ENCODE data around the gene CORO2B.
"Not testable (repeated sequence)": the region's sequence is repeated elsewhere in the genome, so short reads cannot be mapped to it uniquely, and the experiment has no call there.

The CORO2B gene

GRCh38 chr15:68739390-68740080 lies 160.7 kb downstream of the CORO2B start:
- DNase-seq: peak; percentile 18 to 37

DNA sequence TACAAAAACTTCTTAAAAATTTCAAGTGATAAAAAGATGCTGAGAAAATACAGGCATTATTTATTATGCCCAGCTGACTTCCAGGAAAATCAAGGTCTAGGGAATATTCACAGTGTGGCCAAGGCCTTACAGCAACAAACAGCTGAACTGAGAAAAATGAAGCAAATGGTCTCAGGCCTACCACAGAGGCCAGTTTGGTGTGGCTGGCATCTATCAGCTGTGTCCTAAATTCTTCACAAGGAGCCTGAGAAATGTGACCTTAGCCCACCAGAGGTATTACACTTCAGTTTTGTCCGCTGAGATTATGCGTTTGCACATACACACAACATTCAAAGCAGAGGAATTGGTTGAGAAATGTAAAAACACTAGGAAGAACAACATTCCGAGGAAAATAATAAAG lies 164.5 kb downstream of the CORO2B start:
- no peak for DNase-seq

- DNase-seq: no peak
Observed at GRCh38 chr15:68749365-68749764, 170.6 kb downstream of the CORO2B start.

GRCh38 chr15:68749793-68750192 lies 171.0 kb downstream of the CORO2B start:
- DNase-seq: no peak

DNA sequence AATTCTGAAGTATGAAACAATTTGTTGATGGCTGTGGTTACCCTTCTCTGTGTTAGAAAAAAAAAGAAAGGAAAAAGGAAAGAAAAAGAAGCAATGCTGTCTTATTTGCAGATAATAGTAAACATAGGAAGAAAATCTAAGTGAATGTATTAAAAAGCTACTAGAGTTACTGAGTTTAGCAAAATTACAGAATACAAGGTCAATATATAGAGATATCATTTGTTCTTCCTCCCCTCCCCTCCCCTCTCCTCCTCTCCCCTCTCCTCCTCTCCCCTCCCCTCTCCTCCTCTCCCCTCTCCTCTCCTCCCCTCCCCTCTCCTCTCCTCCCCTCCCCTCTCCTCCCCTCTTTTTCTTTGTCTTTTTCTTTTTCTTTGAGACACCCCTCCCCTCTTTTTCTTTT lies 172.8 kb downstream of the CORO2B start:
- no peak for DNase-seq

DNA sequence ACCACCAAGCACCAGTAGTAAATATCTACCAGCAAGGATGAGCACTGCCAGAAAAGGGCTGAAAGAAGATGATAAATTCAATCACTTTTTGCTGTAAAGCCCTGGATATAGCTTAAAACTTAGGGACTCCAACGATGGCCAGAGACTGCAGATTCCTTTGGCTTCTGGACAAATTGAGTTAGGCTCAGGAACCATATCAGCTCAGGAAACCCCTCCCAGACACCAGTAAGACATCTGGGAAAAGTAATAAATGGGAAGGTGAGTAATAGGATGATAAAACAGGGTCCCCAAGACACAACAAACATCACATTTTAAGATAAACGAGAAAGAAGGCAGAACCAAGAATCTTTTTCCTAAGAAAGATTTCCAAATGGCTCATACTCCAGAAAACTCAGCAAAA lies 176.9 kb downstream of the CORO2B start:
- no peak for DNase-seq

GRCh38 chr15:68759982-68760579 lies 181.3 kb downstream of the CORO2B start:
- DNase-seq: not testable (repeated sequence)

- no peak for DNase-seq
Observed at GRCh38 chr15:68763063-68763462, 184.3 kb downstream of the CORO2B start.

GRCh38 chr15:68764090-68764489 lies 185.3 kb downstream of the CORO2B start:
- DNase-seq: no peak

- DNase-seq: no peak
Observed at GRCh38 chr15:68765602-68766368, 187.0 kb downstream of the CORO2B start.

DNA sequence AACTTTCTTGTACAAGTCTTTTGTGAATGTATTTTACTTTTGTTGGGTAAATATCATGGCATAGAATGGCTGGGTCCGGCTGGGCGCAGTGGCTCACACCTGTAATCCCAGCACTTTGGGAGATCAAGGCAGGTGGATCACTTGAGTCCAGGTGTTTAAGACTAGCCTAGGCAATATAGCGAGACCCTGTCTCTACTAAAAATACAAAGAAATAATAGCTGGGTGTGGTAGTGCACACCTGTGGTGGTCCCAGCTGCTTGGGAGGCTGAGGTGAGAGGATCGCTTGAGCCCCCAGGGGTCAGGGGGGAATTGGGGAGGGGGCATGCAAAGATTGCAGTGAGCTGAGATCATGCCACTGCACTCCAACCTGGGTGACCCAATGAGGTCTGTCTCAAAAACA lies 189.0 kb downstream of the CORO2B start:
- no peak for DNase-seq

GRCh38 chr15:68768321-68768720 lies 189.5 kb downstream of the CORO2B start:
- no peak for DNase-seq

- DNase-seq: no peak
Observed at GRCh38 chr15:68769702-68770101, 190.9 kb downstream of the CORO2B start.

- no peak for DNase-seq
Observed at GRCh38 chr15:68770216-68770615, 191.4 kb downstream of the CORO2B start.

GRCh38 chr15:68773036-68773435 lies 194.2 kb downstream of the CORO2B start:
- DNase-seq: no peak

DNA sequence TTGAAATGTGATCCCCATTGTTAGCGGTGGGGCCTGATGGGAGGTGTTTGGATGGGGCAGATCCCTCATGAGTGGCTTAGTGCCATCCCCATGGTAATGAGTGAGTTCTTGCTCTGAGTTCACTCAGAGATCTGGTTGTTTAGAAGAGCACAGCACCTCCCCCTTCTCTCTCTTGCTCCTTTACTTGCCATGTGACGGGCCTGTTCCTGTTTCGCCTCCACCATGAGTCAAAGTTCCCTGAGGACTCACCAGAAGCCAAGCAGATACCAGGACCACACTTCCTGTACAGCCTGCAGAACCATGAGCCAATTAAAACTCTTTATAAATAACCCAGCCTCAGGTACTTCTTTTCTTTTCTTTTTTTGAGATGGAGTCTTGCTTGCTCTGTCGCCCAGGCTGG lies 195.3 kb downstream of the CORO2B start:
- DNase-seq: no peak

- no peak for DNase-seq
Observed at GRCh38 chr15:68774521-68775235, 195.9 kb downstream of the CORO2B start.

GRCh38 chr15:68775236-68775577 lies 196.4 kb downstream of the CORO2B start:
- DNase-seq: no peak

DNA sequence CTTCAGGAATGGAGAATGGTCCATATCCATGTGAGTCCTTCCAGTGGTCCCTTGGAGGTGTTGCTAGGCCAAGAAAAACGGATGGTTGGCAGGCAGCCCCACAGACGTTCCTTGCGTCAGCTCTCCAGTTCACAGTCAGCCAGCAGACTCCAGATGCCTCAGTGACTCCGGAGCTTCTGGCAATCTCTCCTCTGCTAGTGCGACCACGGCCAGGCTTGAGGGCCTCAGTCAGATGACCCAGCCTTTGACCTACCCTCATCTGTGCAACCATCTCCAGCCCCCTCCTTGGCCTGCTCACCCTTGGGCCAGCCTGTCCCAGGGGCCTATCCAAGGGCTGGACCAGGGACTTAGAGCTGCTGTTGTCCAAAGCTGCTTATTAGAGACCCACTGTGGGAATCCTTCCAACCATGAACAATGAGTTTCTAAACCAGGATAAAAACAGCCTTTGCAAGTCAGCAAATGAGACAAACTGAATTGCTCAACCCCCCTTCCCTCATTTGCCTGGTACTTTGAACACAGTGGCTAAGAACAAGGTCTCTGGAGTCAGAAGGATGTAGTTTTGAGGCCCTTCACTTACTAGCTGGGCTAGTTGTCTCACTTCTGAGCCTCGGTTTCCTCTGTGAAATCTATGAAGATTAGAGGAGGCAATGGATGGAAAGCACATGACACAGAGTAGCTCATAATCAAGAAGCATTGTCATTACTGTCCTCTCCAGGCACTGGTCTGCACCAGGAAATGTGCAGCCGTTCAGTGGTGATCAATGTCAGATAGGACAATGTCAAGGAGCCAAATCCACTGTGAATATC lies 197.1 kb downstream of the CORO2B start:
- peak; percentile 77 to 92 for DNase-seq

GRCh38 chr15:68776477-68777270 lies 197.9 kb downstream of the CORO2B start:
- no peak for DNase-seq

All from hippocampal formation (tissue), 2 donors.